ENCODE results near the gene MORC2.

MORC2 gene

DNA sequence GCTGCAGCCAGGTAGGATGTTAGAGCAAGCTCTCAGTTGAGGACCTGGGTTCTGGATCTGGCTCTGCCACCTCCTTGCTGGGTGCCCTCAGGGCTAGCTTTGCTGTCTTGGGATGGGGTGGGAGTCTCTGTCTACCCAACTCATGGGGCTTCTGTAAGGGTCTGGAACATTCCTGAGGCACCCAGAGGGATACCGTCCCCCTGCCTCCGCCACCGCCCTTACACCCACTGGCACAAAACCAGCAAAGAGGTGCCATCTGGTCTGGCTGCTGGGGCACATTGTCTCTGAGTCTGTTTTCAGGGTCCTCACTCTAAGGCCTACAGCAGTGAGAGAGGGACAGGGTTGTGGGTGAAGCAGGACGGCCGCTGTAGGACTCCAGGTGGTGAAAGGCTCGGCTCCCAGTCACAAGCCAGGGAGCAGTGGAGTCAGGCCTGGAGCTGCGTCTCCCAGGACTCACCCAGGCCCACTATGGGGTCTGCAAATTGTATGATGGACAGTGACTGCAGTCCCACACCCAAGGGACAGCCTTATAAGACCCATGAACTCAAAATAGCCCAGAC, 84.9 kb downstream of the MORC2 start:
- H3K4me1 ChIP-seq (ENCODE audit: insufficient read depth, low read length): no peaks in the 10 kb centered on the region; the same call in 1 of the 2 replicates

DNA sequence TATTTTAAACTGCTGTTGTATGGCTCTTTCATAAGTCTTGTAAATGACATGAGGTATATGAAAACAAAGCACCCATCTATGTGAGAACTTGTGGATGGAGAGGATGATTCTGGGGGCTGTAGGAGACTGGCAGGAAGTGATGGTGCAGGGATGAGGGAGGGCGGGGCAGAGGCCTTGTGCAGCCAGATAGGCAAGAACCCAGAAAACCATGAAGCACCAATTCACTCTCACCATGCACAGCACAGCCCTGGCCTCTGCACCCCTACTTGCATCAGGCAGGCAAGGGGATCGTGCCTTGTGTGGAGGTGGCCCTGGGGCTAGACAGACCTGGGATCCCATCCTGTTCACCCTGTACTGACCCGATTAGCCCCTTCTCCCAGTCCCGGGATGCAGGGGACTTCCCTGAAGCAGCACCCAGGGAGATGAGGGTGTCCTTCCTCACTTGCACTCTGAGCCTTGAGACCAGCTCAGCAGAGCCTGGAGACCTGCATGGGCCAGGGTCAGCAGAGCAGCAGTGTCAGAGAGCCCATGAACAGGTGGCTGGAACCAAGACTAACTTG, 85.5 kb downstream of the MORC2 start:
- Histone ChIP-seq H3K9ac (ENCODE audit: low read depth, low read length) (no peak overlapping the region), H3K9me3 (ENCODE audit: control insufficient read depth, insufficient read depth, low read length) (no peaks in the 10 kb centered on the region), H3K36me3 (ENCODE audit: insufficient read depth, low read length) (no peaks in the 10 kb centered on the region), H3K4me1 (ENCODE audit: insufficient read depth, low read length) (no peaks in the 10 kb centered on the region; the same call in 1 of the 2 replicates)

More for the DNA sequence above, 84.9 kb downstream of the MORC2 start:
- no peak overlapping the region for H3K9ac ChIP-seq (ENCODE audit: low read depth, low read length)
- H3K36me3 ChIP-seq (ENCODE audit: insufficient read depth, low read length): no peaks in the 10 kb centered on the region
- no peaks in the 10 kb centered on the region for H3K9me3 ChIP-seq (ENCODE audit: control insufficient read depth, insufficient read depth, low read length)

DNA sequence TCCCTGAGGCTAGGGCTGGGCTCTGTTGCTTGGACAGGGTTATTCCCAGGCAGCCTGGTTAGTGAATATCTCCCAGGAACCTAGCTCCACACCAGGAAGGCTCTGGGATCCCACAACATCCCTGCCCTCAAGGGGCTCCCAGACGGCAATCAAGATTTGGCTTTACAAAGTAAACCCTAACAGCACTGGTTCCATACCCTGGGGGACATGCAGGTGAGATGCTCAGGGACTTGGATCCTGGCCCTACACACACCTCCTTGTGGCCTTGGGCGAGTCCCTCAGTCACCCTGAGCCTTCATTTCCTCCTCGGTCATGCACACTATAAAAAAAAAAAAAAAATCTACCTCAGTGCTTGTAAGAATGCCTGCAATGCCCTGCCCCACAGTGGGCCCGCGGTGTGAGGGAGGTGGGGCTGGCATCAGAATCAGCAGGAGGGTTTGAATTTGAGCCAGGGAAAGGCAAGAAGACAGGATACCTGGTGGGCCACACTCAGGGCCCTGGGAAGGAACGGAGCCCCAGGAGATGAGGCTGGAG, 86.3 kb downstream of the MORC2 start:
- no peaks in the 10 kb centered on the region for H3K9me3 ChIP-seq (ENCODE audit: control insufficient read depth, insufficient read depth, low read length)
- no peak overlapping the region for H3K9ac ChIP-seq (ENCODE audit: low read depth, low read length)
- H3K4me1 ChIP-seq (ENCODE audit: insufficient read depth, low read length): no peaks in the 10 kb centered on the region; the same call in 1 of the 2 replicates
- H3K36me3 ChIP-seq (ENCODE audit: insufficient read depth, low read length): no peaks in the 10 kb centered on the region

DNA sequence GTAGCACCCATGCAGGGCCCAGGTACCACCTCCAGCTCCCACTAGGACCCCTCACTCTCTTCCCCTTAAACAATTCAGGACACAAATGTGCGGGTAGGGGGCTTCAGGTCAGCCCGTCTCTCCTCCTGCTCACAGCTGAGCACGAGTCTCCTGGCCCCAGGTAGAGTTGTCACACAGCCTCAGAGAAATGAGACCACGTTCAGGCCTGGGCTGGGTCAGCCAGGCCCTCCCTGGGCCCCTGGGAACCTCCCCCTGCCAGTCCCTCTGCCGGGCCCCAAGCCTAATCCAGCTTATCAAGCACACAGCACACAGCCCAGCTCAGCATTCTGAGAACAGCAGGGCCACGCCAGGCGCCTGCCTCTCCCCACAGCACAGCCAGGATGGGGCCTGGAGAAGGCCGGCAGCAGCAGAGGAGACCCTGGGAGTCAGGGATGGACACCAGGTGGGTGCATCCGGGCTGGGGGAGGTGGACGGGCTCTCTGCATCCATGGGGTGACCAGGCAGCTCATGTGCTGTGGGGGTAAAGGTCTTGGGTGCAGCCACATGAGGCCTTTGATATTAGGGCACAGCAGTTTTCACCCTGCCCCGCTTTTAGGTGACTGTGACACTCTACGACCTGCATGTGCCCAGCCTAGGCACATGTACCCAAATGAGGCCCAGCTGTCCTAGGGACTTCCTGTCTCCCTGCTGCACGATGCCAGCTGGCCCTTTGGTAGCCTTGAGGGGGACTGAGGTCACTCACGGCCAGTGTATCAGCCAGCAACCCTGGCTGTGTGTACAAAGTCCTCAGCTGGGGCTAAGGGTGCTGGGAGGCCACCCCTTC, 87.0 kb downstream of the MORC2 start:
- no peaks in the 10 kb centered on the region for H3K36me3 ChIP-seq (ENCODE audit: insufficient read depth, low read length)
- H3K9me3 ChIP-seq (ENCODE audit: control insufficient read depth, insufficient read depth, low read length): no peaks in the 10 kb centered on the region
- no peak overlapping the region for H3K9ac ChIP-seq (ENCODE audit: low read depth, low read length)
- H3K4me1 ChIP-seq (ENCODE audit: insufficient read depth, low read length): no peaks in the 10 kb centered on the region; the same call in 1 of the 2 replicates

- Histone ChIP-seq H3K9me3 (ENCODE audit: control insufficient read depth, insufficient read depth, low read length) (no peaks in the 10 kb centered on the region), H3K9ac (ENCODE audit: low read depth, low read length) (no peak overlapping the region), H3K4me1 (ENCODE audit: insufficient read depth, low read length) (no peaks in the 10 kb centered on the region; the same call in 1 of the 2 replicates), H3K36me3 (ENCODE audit: insufficient read depth, low read length) (no peaks in the 10 kb centered on the region)
These were observed 87.7 kb downstream of the MORC2 start for GRCh38 chr22:30880847-30881246.

DNA sequence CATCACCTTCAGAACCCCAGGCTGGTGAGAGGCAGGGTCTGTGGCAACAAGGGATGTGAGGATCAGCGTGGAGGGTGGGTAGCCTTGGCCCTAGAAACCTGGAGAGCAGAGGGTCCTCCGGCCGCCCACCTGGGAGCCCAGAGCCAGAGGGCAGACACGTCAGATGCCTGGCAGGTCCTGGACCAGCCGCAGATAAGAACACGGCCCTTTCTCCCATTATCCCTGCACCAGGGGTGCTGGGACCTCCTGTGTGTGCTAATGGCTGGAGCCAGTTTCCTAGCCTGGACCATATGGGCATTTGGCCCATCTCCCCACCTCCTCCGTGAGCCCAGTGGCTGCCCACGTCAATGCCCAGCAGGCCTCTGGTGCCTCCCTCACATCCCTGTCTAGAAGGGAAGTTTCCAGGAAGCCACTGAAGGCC, 88.4 kb downstream of the MORC2 start:
- no peak overlapping the region for H3K9ac ChIP-seq (ENCODE audit: low read depth, low read length)
- no peaks in the 10 kb centered on the region for H3K36me3 ChIP-seq (ENCODE audit: insufficient read depth, low read length)
- no peaks in the 10 kb centered on the region; the same call in 1 of the 2 replicates for H3K4me1 ChIP-seq (ENCODE audit: insufficient read depth, low read length)
- H3K9me3 ChIP-seq (ENCODE audit: control insufficient read depth, insufficient read depth, low read length): no peaks in the 10 kb centered on the region

DNA sequence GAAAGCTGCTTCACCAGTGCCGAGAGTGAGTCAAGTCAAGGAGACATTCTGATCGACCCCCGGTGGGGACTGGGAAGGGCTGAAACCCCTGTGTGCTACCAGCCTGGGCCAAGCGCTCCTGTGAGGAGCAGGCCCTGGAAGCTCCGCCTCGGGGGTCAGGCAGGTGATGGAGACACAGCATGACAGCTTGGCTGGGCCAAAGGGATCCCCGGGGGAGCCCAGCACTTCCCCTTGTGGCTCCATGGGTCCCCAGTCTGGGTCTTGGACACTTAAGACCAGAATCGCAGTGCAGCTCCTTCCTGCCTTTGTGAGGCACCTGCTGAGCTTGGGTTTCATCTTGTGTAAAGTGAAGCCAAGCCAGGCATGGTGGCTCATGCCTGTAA, 89.2 kb downstream of the MORC2 start:
- Histone ChIP-seq H3K4me1 (ENCODE audit: insufficient read depth, low read length) (no peaks in the 10 kb centered on the region; the same call in 1 of the 2 replicates), H3K9me3 (ENCODE audit: control insufficient read depth, insufficient read depth, low read length) (no peaks in the 10 kb centered on the region), H3K36me3 (ENCODE audit: insufficient read depth, low read length) (no peaks in the 10 kb centered on the region), H3K9ac (ENCODE audit: low read depth, low read length) (no peak overlapping the region)

- Histone ChIP-seq H3K9me3 (ENCODE audit: control insufficient read depth, insufficient read depth, low read length) (no peaks in the 10 kb centered on the region), H3K36me3 (ENCODE audit: insufficient read depth, low read length) (no peaks in the 10 kb centered on the region), H3K4me1 (ENCODE audit: insufficient read depth, low read length) (no peaks in the 10 kb centered on the region; the same call in 1 of the 2 replicates), H3K9ac (ENCODE audit: low read depth, low read length) (no peak overlapping the region)
These were observed 89.8 kb downstream of the MORC2 start for GRCh38 chr22:30878516-30879414.

- no peaks in the 10 kb centered on the region for H3K36me3 ChIP-seq (ENCODE audit: insufficient read depth, low read length)
- H3K9me3 ChIP-seq (ENCODE audit: control insufficient read depth, insufficient read depth, low read length): no peaks in the 10 kb centered on the region
- no peaks in the 10 kb centered on the region; the same call in 1 of the 2 replicates for H3K4me1 ChIP-seq (ENCODE audit: insufficient read depth, low read length)
- no peak overlapping the region for H3K9ac ChIP-seq (ENCODE audit: low read depth, low read length)
These were observed 90.7 kb downstream of the MORC2 start for GRCh38 chr22:30877662-30878515.

DNA sequence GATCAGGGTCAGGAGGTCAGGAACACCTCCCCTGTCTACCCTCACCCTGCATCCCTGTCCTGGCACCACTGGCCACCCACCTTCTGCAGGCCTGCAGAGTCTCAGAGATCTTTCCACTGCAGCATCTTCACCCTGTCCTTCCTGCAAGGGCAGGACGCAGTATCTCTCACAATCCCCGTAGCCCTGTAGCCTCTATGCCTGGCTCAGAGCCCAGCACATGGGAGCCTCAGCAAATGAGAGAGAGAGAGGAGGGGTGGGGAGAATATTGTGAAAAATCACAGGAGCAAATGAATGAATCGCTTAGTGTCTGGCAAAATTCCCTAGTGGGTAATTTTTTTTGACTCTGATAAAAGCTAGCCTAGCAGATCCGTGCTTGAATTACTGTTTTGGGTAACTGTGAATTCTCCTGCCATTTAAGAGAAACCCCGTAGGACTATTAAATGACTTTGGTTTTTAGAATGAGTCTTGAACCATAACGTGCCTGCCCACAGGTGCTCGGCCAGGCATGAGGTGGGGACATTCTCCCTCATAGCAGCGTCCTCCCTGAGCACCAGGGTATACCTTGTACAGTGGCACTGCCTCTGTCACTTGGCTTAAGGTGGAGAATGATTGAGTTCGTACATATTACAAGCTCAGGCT, 91.5 kb downstream of the MORC2 start:
- Histone ChIP-seq H3K36me3 (ENCODE audit: insufficient read depth, low read length) (no peaks in the 10 kb centered on the region), H3K9me3 (ENCODE audit: control insufficient read depth, insufficient read depth, low read length) (no peaks in the 10 kb centered on the region), H3K4me1 (ENCODE audit: insufficient read depth, low read length) (no peaks in the 10 kb centered on the region; the same call in 1 of the 2 replicates), H3K9ac (ENCODE audit: low read depth, low read length) (no peak overlapping the region)

- Histone ChIP-seq H3K9ac (ENCODE audit: low read depth, low read length) (no peak overlapping the region), H3K4me1 (ENCODE audit: insufficient read depth, low read length) (no peaks in the 10 kb centered on the region; the same call in 1 of the 2 replicates), H3K9me3 (ENCODE audit: control insufficient read depth, insufficient read depth, low read length) (no peaks in the 10 kb centered on the region), H3K36me3 (ENCODE audit: insufficient read depth, low read length) (no peaks in the 10 kb centered on the region)
These were observed 92.3 kb downstream of the MORC2 start for GRCh38 chr22:30876221-30876751.

GRCh38 chr22:30875481-30876215, 92.9 kb downstream of the MORC2 start:
- Histone ChIP-seq H3K9ac (ENCODE audit: low read depth, low read length) (no peak overlapping the region), H3K4me1 (ENCODE audit: insufficient read depth, low read length) (no peaks in the 10 kb centered on the region), H3K36me3 (ENCODE audit: insufficient read depth, low read length) (no peaks in the 10 kb centered on the region), H3K9me3 (ENCODE audit: control insufficient read depth, insufficient read depth, low read length) (no peaks in the 10 kb centered on the region)
